Subcutaneous abdominal adipose tissue (tissue), 5 donors: ENCODE measurements around the gene ONECUT2.
A peak's percentile ranks its signal among the peaks of the same experiment; 100 is the strongest.

Source experiments
- H3K27ac ChIP-seq: one replicate; pipeline ENCODE4 v1.7.0; 2013; ENCODE audit warnings: low read depth, mild to moderate bottlenecking, inconsistent platforms, low read length, moderate library complexity
- H3K27me3 ChIP-seq, 5 donors: one replicate each; pipeline ENCODE4 v1.7.0; 2013; ENCODE audit warnings: low read length in 5 of 5, inconsistent platforms in 1 of 5; ENCODE audit not compliant: control insufficient read depth in 5 of 5, insufficient read depth in 4 of 5
- H3K36me3 ChIP-seq, 5 donors: one replicate each; pipeline ENCODE4 v1.7.0; 2013; ENCODE audit warnings: low read length in 5 of 5; ENCODE audit not compliant: control insufficient read depth in 5 of 5, insufficient read depth in 5 of 5
- H3K4me1 ChIP-seq, 5 donors: one replicate each; pipeline ENCODE4 v1.7.0; 2013; ENCODE audit warnings: low read length in 5 of 5, mild to moderate bottlenecking in 3 of 5, moderate library complexity in 1 of 5; ENCODE audit not compliant: control insufficient read depth in 5 of 5, insufficient read depth in 5 of 5
- H3K4me3 ChIP-seq, 5 donors: one replicate each; pipeline ENCODE4 v1.7.0; 2013; ENCODE audit warnings: low read length in 5 of 5, low read depth in 1 of 5
- H3K9ac ChIP-seq, 5 donors: one replicate each; pipeline ENCODE4 v1.7.0; 2013; ENCODE audit warnings: low read length in 5 of 5, mild to moderate bottlenecking in 4 of 5, moderate library complexity in 3 of 5
- H3K9me3 ChIP-seq, 5 donors: one replicate each; pipeline ENCODE4 v1.7.0; 2013; ENCODE audit warnings: low read length in 5 of 5; ENCODE audit not compliant: control insufficient read depth in 5 of 5
- donor health status: healthy.
- donor health status: healthy.
- donor health status: healthy.
- donor health status: healthy.
- donor health status: healthy.

Gene ONECUT2

DNA sequence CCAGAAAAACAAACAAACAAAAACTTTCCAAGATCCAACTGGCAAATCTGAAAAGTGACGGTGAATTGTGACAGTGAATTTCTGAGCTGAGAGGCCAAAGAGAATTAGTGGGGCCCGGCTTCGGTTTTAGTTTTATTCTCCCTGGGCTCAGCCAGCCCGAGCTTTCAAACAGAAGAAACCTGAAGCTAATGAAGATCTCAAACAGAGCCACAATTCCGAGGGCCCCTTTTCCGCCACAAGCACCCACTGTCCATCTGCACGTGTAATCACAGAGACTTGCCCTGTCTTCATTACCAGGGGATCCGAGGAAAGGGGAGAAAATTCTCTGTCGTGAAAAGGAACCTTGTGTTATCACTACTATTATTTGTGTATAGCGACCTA lies 4.2 kb upstream of the ONECUT2 start:
- Histone ChIP-seq H3K4me1 (peaks cover 0 to 35% (median 29%) of the 10 kb centered on the region in 5 donors), H3K27me3 (peaks cover 59 to 76% (median 71%) of the 10 kb centered on the region in 5 donors), H3K9ac (no peak overlapping the region), H3K27ac (no peak overlapping the region), H3K4me3 (no peak overlapping the region), H3K36me3 (no peaks in the 10 kb centered on the region), H3K9me3 (peaks cover 0 to 8% (median 3%) of the 10 kb centered on the region in 5 donors)

DNA sequence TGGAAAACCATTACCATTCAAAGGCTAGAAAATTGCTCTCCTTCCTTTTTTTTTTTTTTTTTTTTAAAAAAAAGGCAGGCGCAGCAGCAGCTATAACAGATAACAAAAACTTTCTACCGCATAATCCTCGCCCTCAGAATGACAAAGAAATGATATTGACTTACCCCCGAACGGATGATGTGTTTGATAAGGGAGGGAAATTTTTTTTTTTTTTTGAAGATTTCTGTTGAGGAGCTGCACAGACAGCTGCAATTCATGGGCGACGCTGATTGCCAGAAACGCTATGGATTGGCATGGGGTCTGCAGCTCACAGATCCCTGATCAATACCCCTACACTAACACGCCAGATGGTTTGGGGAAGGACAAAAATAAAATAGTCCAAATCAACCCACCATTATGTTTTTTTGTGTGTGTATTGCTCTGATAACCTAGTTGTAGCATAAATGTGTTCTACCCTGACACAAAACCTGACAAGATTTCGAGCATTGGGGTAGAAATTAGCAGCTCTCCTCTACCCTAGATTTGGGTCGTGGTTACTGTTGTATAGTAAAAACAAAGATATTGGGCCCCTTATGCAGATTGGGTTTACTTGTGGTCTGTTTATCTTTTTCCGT lies 3.6 kb upstream of the ONECUT2 start:
- H3K27me3 ChIP-seq, result peaks cover 64 to 79% (median 72%) of the 10 kb centered on the region in 5 donors
- H3K9me3 ChIP-seq, result peaks cover 0 to 8% (median 3%) of the 10 kb centered on the region in 5 donors
- peaks cover 0 to 40% (median 34%) of the 10 kb centered on the region in 5 donors for H3K4me1 ChIP-seq
- no peak overlapping the region for H3K27ac ChIP-seq
- no peaks in the 10 kb centered on the region for H3K36me3 ChIP-seq
- H3K4me3 ChIP-seq, result no peak overlapping the region
- H3K9ac ChIP-seq, result no peak overlapping the region

DNA sequence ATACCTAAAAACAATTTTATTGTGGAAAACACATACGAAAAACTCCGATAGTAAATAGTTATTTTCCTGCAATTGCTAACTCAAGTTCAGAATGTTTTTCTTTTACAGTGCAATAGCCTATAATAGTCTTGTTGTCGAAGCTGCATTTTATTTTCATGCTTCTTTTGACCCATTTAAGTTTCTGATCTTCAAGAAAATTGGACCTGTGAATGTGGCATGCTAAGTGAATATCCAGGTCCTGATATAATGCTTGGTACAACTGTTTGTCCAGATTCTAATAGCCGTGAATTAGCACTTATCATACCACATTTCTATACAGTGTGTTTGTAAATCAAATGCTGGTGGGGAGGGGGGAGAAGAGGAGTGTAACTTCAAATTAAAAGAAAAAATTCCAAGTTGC lies 3.0 kb upstream of the ONECUT2 start:
- peaks cover 0 to 45% (median 40%) of the 10 kb centered on the region in 5 donors for H3K4me1 ChIP-seq

DNA sequence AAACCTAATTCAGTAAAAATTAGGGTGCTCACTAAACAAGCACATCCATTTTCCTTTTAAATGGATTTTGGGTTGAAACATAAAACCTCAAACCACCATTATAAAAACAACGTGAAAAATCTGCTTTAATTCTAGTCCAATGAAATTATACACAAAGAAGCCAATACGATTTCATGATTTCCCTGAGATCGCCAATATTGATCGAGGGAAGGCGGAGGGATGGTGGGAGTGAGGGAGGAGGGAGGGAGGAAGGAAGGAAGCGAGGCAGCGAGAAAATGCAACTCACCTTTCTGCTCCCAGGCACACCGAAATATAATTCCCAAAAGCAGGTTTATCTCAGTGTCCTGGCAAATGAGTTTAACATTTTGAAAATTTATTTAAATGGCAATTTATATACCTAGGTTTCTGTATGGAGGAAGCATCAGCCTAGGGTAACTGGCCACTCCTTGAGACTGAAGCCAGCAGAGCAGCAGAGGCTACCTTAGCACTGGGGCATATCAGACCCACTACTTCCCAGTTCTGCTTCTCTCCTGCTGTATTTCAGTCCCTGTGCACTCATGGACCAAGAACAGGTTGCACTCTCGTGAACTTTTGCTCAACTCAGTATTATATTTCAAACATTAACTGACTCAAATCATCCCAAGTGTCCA lies 2.3 kb upstream of the ONECUT2 start:
- Histone ChIP-seq H3K27ac (no peak overlapping the region), H3K4me3 (no peak overlapping the region), H3K9me3 (peaks cover 0 to 8% (median 3%) of the 10 kb centered on the region in 5 donors), H3K27me3 (peaks cover 71 to 85% (median 79%) of the 10 kb centered on the region in 5 donors), H3K36me3 (no peaks in the 10 kb centered on the region), H3K9ac (no peak overlapping the region), H3K4me1 (peaks cover 0 to 45% (median 42%) of the 10 kb centered on the region in 5 donors)

More for the DNA sequence above, 3.0 kb upstream of the ONECUT2 start:
- Histone ChIP-seq H3K27ac (no peak overlapping the region), H3K27me3 (peaks cover 70 to 81% (median 75%) of the 10 kb centered on the region in 5 donors), H3K4me3 (no peak overlapping the region), H3K36me3 (no peaks in the 10 kb centered on the region), H3K9ac (no peak overlapping the region), H3K9me3 (peaks cover 0 to 8% (median 3%) of the 10 kb centered on the region in 5 donors)

DNA sequence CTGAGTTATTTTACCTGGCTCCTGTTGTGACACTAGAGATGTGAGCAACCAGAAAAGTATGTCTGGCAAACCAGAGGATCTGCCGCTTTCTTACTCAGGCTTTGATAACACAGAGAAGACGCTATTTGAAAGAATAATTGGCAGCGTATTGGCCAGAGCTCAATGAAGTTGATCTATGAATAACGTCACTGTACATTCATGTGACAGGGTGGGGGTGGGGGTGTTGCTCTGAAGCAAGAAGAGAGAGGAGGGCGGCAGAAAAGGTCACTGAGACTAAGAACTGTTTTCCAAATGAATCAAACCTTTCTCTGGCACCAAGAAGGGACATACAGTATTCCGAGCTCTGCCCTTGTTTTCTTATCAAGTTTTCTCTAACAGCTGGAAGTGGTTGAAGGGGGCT lies 1.7 kb upstream of the ONECUT2 start:
- H3K36me3 ChIP-seq, result no peaks in the 10 kb centered on the region
- H3K9me3 ChIP-seq, result peaks cover 0 to 4% (median 0%) of the 10 kb centered on the region in 5 donors
- H3K4me3 ChIP-seq, result no peak overlapping the region
- H3K4me1 ChIP-seq, result peaks cover 0 to 50% (median 43%) of the 10 kb centered on the region in 5 donors
- peaks cover 71 to 86% (median 81%) of the 10 kb centered on the region in 5 donors for H3K27me3 ChIP-seq
- H3K27ac ChIP-seq, result no peak overlapping the region
- H3K9ac ChIP-seq, result no peak overlapping the region

DNA sequence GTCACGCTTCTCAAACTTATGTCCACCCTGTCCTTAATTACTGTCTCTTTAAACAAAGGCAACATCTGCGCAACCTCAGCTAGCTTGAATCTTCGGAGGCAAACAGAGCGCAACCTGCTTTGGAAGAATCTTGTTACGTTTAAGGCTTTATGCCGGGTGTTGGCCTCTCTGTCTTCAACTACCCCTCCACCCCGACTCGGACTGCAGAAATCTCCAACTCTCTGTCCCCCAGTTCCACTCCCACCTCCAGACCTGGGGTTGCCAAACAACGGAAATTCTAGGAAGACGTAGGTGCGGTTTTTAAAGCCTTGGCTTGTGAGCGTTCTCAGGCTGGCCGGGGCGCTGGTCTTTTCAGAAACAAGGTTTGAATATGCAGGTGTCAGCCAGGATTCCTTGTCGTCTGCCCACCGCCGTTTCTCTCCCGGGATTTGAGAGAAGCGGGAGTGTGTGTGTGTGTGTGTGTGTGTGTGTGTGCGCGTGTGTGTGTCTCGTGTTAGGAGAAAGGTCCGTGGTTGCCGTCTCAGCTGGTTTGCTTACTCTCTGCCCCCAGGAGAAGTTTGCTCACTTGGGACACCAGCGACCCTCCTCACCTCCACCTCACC lies 1.1 kb upstream of the ONECUT2 start:
- peaks cover 0 to 56% (median 44%) of the 10 kb centered on the region in 5 donors for H3K4me1 ChIP-seq
- H3K9me3 ChIP-seq, result no peaks in the 10 kb centered on the region
- H3K36me3 ChIP-seq, result no peaks in the 10 kb centered on the region
- H3K27ac ChIP-seq, result no peak overlapping the region
- peak overlapping the region; percentile 36 to 76 (median 67) for H3K4me3 ChIP-seq
- no peak overlapping the region for H3K9ac ChIP-seq
- peaks cover 73 to 87% (median 80%) of the 10 kb centered on the region in 5 donors for H3K27me3 ChIP-seq

DNA sequence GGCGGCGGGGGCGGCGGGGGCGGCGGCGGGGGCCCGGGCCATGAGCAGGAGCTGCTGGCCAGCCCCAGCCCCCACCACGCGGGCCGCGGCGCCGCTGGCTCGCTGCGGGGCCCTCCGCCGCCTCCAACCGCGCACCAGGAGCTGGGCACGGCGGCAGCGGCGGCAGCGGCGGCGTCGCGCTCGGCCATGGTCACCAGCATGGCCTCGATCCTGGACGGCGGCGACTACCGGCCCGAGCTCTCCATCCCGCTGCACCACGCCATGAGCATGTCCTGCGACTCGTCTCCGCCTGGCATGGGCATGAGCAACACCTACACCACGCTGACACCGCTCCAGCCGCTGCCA lies 644 bp downstream of the ONECUT2 start:
- Histone ChIP-seq H3K4me3 (peak overlapping the region in 3 of 5 donors; percentile 11 to 40 (median 30)), H3K9me3 (no peaks in the 10 kb centered on the region), H3K27me3 (peaks cover 80 to 89% (median 83%) of the 10 kb centered on the region in 5 donors), H3K36me3 (no peaks in the 10 kb centered on the region), H3K4me1 (peaks cover 0 to 63% (median 57%) of the 10 kb centered on the region in 5 donors), H3K27ac (no peak overlapping the region), H3K9ac (no peak overlapping the region)

DNA sequence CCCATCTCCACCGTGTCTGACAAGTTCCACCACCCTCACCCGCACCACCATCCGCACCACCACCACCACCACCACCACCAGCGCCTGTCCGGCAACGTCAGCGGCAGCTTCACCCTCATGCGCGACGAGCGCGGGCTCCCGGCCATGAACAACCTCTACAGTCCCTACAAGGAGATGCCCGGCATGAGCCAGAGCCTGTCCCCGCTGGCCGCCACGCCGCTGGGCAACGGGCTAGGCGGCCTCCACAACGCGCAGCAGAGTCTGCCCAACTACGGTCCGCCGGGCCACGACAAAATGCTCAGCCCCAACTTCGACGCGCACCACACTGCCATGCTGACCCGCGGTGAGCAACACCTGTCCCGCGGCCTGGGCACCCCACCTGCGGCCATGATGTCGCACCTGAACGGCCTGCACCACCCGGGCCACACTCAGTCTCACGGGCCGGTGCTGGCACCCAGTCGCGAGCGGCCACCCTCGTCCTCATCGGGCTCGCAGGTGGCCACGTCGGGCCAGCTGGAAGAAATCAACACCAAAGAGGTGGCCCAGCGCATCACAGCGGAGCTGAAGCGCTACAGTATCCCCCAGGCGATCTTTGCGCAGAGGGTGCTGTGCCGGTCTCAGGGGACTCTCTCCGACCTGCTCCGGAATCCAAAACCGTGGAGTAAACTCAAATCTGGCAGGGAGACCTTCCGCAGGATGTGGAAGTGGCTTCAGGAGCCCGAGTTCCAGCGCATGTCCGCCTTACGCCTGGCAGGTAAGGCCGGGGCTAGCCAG lies 1.2 kb downstream of the ONECUT2 start:
- no peak overlapping the region for H3K27ac ChIP-seq
- no peaks in the 10 kb centered on the region for H3K36me3 ChIP-seq
- peaks cover 78 to 90% (median 83%) of the 10 kb centered on the region in 5 donors for H3K27me3 ChIP-seq
- peaks cover 0 to 68% (median 59%) of the 10 kb centered on the region in 5 donors for H3K4me1 ChIP-seq
- H3K4me3 ChIP-seq, result peak overlapping the region in 3 of 5 donors; percentile 11 to 40 (median 30)
- H3K9me3 ChIP-seq, result no peaks in the 10 kb centered on the region
- no peak overlapping the region for H3K9ac ChIP-seq

DNA sequence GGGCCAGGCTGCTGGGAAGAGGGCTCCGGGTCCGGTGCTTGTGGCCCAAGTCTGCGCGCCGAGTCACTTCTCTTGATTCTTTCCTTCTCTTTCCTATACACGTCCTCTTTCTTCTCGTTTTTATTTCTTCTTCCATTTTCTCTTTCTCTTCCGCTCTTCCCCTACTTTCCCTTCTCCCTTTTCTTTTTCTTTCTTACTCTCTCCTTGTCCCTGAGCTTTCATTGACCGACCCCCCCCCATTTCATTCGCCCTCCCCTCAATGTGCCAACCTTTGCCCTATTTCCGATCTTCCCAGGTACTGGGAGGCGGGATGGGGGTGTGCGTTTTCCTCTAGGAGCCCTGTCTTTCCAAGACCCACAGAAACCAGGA lies 1.8 kb downstream of the ONECUT2 start:
- Histone ChIP-seq H3K27me3 (peaks cover 72 to 91% (median 83%) of the 10 kb centered on the region in 5 donors), H3K9ac (no peak overlapping the region), H3K36me3 (no peaks in the 10 kb centered on the region), H3K9me3 (no peaks in the 10 kb centered on the region), H3K4me1 (peaks cover 0 to 71% (median 59%) of the 10 kb centered on the region in 5 donors), H3K27ac (no peak overlapping the region), H3K4me3 (peak overlapping the region in 2 of 5 donors; percentile 16 to 40)
